Duodenal mucosa (tissue), 2 donors: Measurements from ENCODE around the gene PAPPA2.

Experiments
- H3K27ac ChIP-seq: one replicate; pipeline ENCODE4 v1.7.0; 2013; ENCODE audit warnings: low read depth, low read length
- H3K27me3 ChIP-seq, 2 donors: one replicate each; pipeline ENCODE4 v1.7.0; 2013; ENCODE audit warnings: low read length in 2 of 2, control low read depth in 1 of 2; ENCODE audit not compliant: insufficient read depth in 2 of 2, control insufficient read depth in 1 of 2
- H3K36me3 ChIP-seq, 2 donors: one replicate each; pipeline ENCODE4 v1.7.0; 2013; ENCODE audit warnings: low read length in 2 of 2, control low read depth in 1 of 2; ENCODE audit not compliant: insufficient read depth in 2 of 2, control insufficient read depth in 1 of 2
- H3K4me1 ChIP-seq, 2 donors: one replicate each; pipeline ENCODE4 v1.7.0; 2013; ENCODE audit warnings: low read length in 2 of 2, control low read depth in 1 of 2; ENCODE audit not compliant: insufficient read depth in 2 of 2, control insufficient read depth in 1 of 2
- H3K4me3 ChIP-seq, 2 donors: one replicate each; pipeline ENCODE4 v1.7.0; 2013; ENCODE audit warnings: low read length in 2 of 2, low read depth in 1 of 2
- H3K9ac ChIP-seq, 2 donors: one replicate each; pipeline ENCODE4 v1.7.0; 2013; ENCODE audit warnings: low read length in 2 of 2, low read depth in 1 of 2
- H3K9me3 ChIP-seq, 2 donors: one replicate each; pipeline ENCODE4 v1.7.0; 2013; ENCODE audit warnings: low read length in 2 of 2, control low read depth in 1 of 2; ENCODE audit not compliant: control insufficient read depth in 1 of 2

PAPPA2 gene

DNA sequence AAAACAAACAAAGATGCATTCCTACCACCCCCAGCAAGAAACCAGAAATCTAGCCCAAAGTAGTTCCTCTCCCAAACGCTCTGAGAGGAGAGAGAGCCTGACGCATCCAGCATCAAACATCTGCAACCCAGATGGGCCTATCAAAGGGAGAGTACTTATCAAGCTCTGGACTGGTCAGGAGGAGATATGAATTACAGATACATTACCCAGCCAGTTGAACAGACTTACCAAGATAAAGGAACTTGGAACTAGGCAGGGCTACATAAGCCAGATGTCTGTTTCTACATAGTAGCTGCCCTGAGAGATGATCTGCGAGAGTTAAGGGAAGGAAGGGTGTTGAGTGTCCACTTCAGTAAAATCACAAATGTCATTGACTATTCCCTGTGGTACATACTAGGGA lies 138.4 kb downstream of the PAPPA2 start:
- Histone ChIP-seq H3K9me3 (no peaks in the 10 kb centered on the region), H3K27me3 (no peaks in the 10 kb centered on the region), H3K36me3 (no peaks in the 10 kb centered on the region), H3K9ac (no peak overlapping the region), H3K4me3 (no peak overlapping the region), H3K4me1 (no peaks in the 10 kb centered on the region), H3K27ac (no peak overlapping the region)

DNA sequence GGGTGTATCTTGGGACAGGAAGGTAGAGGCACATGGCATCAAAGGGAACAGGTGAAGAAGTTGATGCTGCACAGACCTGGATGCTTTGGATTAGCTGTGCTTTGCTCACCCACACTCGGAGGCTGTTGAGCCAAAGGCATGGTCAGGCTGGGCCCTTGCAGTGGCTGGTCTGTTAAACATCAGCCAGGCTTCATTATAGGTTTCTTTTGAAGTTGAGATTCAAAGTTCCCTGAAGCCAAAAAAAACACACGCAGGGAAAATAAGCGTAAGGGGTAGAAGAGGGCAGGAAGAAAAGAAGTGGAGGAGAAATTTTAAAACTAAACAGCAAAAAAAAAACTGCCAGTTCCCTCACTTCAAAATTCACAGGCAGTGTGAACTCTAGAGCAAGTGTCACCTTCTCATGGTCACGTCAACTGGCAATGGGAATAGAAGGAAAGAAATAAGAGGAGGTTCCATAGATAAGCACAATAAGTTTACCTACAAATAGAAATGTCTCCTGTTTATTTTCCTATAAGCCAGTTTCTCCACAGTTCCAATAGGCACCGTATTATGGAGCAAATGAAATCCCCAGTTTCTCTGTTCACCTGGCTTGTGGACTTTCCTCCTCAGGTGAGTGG lies 139.5 kb downstream of the PAPPA2 start:
- Histone ChIP-seq H3K4me1 (no peaks in the 10 kb centered on the region), H3K36me3 (no peaks in the 10 kb centered on the region), H3K9me3 (no peaks in the 10 kb centered on the region), H3K27ac (no peak overlapping the region), H3K27me3 (no peaks in the 10 kb centered on the region), H3K4me3 (no peak overlapping the region), H3K9ac (no peak overlapping the region)

DNA sequence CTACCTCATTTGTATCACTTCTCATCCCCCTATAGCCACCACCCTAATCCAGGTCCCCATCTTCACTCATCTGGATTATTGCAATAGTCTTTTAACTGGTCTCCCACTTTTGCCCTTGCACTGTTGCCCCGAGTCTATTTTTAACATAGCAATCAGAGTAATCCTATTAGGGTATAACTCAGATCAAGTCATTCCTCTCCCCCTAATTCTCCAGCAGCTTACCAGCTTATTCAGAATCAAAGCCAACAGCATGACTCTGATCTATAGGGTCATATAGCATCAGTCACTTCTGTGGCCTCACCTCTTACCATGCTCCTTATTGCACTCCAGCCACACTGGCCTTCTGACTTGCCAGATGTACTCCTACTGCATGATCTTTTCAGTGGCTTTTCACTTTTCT lies 140.7 kb downstream of the PAPPA2 start:
- Histone ChIP-seq H3K4me1 (no peaks in the 10 kb centered on the region), H3K27me3 (no peaks in the 10 kb centered on the region), H3K9me3 (no peaks in the 10 kb centered on the region)

DNA sequence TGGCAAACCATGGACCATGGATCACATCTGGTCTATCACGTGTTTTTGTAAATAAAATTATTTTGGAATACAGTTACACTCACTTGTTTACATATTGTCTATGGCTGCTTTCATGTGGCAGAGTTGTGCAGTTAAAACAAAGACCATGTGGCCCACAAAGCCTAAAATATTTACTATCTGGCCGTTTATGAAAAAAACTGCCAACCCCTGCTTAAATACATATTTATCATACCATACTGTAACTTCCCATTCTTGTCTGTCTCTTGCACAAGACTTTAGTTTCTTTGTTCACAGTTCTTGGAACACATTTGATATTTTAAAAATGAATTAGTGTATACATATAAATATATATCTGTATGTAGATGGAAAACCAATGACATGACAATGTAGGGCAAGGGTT lies 141.5 kb downstream of the PAPPA2 start:
- no peak overlapping the region for H3K9ac ChIP-seq

More for the DNA sequence above, 140.7 kb downstream of the PAPPA2 start:
- Histone ChIP-seq H3K9ac (no peak overlapping the region), H3K27ac (no peak overlapping the region), H3K4me3 (no peak overlapping the region), H3K36me3 (no peaks in the 10 kb centered on the region)

DNA sequence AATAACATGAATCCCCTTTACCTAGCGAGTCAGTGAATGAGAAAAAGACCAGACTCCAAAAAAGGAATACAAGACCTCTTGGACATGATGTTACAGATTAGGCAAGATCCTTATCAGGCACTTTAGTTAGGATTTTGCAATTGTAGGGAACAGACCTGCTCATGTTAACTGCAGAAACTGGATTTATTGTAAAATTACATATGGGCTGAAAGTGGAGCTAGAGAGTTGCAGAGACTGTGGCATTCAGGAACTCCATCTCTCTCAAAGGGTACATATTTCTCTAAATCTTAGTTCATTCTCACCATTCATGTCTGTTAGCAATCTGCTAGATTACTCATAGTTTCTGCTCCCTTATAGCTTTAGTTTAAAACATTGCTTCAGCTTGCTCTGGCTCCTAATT lies 142.2 kb downstream of the PAPPA2 start:
- Histone ChIP-seq H3K9ac (no peak overlapping the region), H3K9me3 (no peaks in the 10 kb centered on the region), H3K36me3 (no peaks in the 10 kb centered on the region), H3K27me3 (no peaks in the 10 kb centered on the region), H3K4me1 (no peaks in the 10 kb centered on the region), H3K27ac (no peak overlapping the region), H3K4me3 (no peak overlapping the region)

More for the DNA sequence above, 141.5 kb downstream of the PAPPA2 start:
- H3K4me3 ChIP-seq, result no peak overlapping the region
- H3K4me1 ChIP-seq, result no peaks in the 10 kb centered on the region
- no peaks in the 10 kb centered on the region for H3K27me3 ChIP-seq
- H3K27ac ChIP-seq, result no peak overlapping the region
- H3K9me3 ChIP-seq, result no peaks in the 10 kb centered on the region
- no peaks in the 10 kb centered on the region for H3K36me3 ChIP-seq

DNA sequence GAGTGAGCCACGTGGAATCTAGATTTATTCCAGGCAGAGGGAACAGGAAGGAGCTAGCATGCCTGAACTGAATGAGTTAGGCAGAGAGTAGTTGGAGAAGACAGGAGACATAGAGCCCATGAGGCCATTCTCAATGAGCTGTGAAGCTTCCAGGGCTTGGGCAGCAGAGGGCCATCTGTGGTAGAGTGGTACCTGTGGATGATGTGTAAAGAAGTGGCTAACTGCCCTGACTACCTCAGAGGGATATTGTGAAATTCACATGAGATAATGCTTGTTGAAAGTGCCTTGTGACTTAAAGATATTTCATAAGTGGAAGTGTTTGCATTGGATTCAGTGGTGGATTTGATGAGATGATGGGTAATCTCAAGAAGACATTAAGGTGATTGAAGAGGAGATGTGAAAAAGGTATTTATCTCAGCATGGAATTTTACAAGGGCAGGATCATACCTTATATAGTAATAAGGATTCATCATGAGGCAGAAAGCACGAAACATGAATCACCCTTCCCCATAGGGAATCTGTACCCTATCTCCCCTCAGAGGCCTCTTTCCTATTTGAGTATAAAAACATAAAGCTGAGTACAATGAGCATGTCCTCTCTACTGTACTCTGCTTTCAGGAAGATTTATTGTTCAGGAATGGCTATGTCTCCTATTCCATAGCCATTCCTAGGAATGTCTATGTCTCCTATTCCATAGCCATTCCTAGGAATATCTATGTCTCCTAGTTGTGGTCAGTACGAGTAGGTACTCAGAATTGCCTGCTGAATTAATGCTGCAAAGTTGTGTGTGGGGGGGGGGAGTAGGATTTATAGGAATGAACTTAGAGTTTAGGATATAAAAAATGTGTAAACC lies 146.8 kb downstream of the PAPPA2 start:
- Histone ChIP-seq H3K27ac (no peak overlapping the region), H3K36me3 (no peaks in the 10 kb centered on the region), H3K27me3 (no peaks in the 10 kb centered on the region), H3K9me3 (no peaks in the 10 kb centered on the region), H3K4me3 (no peak overlapping the region), H3K4me1 (no peaks in the 10 kb centered on the region), H3K9ac (no peak overlapping the region)

DNA sequence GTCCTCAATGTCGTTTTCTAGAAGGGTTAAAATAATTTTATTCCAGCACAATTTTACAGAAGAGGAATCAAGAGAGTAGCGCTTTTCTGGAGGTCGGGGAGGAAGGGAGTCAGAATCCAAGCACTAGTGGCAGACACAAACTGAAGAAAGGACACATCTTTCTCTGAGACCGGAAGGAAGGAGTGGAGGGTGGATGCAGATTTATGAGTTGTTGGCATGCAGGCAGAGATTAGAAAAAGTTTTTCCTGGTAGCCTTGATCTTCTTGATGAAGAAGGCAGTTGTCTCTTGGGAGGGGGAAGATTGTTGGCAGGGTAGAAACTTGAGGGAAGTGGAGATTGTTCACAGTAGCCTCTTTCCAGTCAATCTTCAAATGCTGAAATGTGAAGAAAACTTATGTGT lies 149.8 kb downstream of the PAPPA2 start:
- Histone ChIP-seq H3K27ac (no peak overlapping the region), H3K27me3 (no peaks in the 10 kb centered on the region), H3K4me3 (no peak overlapping the region), H3K9ac (no peak overlapping the region), H3K4me1 (no peaks in the 10 kb centered on the region), H3K36me3 (no peaks in the 10 kb centered on the region), H3K9me3 (no peaks in the 10 kb centered on the region)

DNA sequence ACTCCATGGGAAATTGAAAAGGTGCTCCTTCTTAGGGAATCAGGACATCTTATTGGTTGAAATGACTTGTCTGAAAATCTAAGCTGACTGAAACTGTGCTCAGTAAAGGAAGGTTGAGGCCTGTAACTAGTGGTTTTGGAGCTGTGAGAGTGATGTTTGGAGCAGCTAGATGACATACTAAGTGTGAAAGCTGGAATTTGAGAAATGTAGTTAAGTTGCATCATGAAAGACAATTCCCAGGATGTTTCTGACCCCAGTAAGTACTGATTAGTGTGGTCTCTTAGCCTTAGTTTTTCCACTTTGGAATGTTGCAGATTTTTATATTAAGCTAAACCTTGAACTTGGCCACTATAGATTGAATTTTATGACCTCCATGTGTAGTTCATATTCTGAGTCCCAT lies 154.9 kb downstream of the PAPPA2 start:
- Histone ChIP-seq H3K4me3 (no peak overlapping the region), H3K9ac (no peak overlapping the region), H3K36me3 (no peaks in the 10 kb centered on the region), H3K4me1 (no peaks in the 10 kb centered on the region), H3K27ac (no peak overlapping the region), H3K27me3 (no peaks in the 10 kb centered on the region), H3K9me3 (no peaks in the 10 kb centered on the region)

DNA sequence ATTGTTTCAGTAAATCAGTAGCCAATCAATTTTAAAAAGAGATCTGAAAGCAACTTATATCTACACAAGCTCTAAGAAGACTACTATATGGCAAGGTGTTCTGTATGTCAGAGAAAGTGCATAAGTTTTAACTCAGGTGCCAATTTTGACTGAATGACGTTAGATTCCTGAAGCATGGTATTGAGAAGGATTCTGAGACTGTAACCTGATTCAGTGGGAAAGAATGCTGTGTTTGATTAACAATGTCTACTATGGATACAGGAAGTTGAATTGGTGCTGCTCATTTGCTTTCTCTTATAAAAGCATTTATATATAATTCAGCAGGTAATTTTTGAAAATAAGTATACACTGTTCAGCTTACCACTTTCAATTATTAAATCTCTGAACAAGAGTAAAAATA lies 156.3 kb downstream of the PAPPA2 start:
- Histone ChIP-seq H3K4me3 (no peak overlapping the region), H3K9me3 (no peaks in the 10 kb centered on the region)

DNA sequence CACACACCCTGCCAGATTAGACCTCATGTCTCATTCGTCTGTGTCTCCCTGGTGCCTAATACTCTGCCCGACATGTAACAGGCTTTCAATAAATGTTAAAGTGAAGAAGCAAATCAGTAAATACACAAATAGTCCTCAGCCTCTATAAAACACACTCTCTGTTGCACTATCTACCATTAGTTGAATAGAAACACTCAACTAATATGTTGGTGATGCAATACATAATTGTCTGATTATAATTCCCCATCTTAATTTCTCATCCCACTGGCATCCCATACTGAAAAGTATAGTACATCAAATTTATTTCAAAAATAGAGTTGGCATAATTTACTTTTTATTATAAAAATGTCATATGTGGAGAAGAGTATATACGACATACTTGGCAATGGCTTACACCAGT lies 162.4 kb downstream of the PAPPA2 start:
- H3K4me1 ChIP-seq, result no peaks in the 10 kb centered on the region
- H3K9ac ChIP-seq, result no peak overlapping the region

More for the DNA sequence above, 156.3 kb downstream of the PAPPA2 start:
- Histone ChIP-seq H3K4me1 (no peaks in the 10 kb centered on the region), H3K27me3 (no peaks in the 10 kb centered on the region), H3K27ac (no peak overlapping the region), H3K36me3 (no peaks in the 10 kb centered on the region), H3K9ac (no peak overlapping the region)

More for the DNA sequence above, 162.4 kb downstream of the PAPPA2 start:
- H3K9me3 ChIP-seq, result no peaks in the 10 kb centered on the region
- no peak overlapping the region for H3K27ac ChIP-seq
- no peaks in the 10 kb centered on the region for H3K36me3 ChIP-seq
- no peak overlapping the region for H3K4me3 ChIP-seq
- no peaks in the 10 kb centered on the region for H3K27me3 ChIP-seq
